ENCODE measurements around the gene NDUFA11.

- TF ChIP-seq CTCF (IDR thresholded peaks at IDR 0.05) (no peak), ZFX (IDR thresholded peaks at IDR 0.05; ENCODE audit: borderline replicate concordance) (no peak)
These were observed 21.9 kb downstream of the NDUFA11 start for GRCh38 chr19:5881543-5882299.
